ENCODE data around the gene CFAP77.

The CFAP77 gene

GRCh38 chr9:132451276-132451675 lies 41.3 kb downstream of the CFAP77 start:
- no peak for DNase-seq (ENCODE audit: low read depth, low spot score)

GRCh38 chr9:132456241-132456640 lies 46.2 kb downstream of the CFAP77 start:
- no peak for DNase-seq (ENCODE audit: low read depth, low spot score)

- DNase-seq (ENCODE audit: low read depth, low spot score) = no peak
Measured at GRCh38 chr9:132457504-132458236, 47.7 kb downstream of the CFAP77 start.

- DNase-seq (ENCODE audit: low read depth, low spot score) = no peak
Measured at GRCh38 chr9:132458432-132458831, 48.4 kb downstream of the CFAP77 start.

- DNase-seq (ENCODE audit: low read depth, low spot score) = no peak
Measured at GRCh38 chr9:132459661-132460060, 49.6 kb downstream of the CFAP77 start.

- DNase-seq (ENCODE audit: low read depth, low spot score) = no peak
Measured at GRCh38 chr9:132460240-132460639, 50.2 kb downstream of the CFAP77 start.

GRCh38 chr9:132461281-132461896 lies 51.4 kb downstream of the CFAP77 start:
- no peak for DNase-seq (ENCODE audit: low read depth, low spot score)

- DNase-seq (ENCODE audit: low read depth, low spot score) = no peak
Measured at GRCh38 chr9:132461971-132462370, 52.0 kb downstream of the CFAP77 start.

- no peak for DNase-seq (ENCODE audit: low read depth, low spot score)
Measured at GRCh38 chr9:132464547-132464946, 54.5 kb downstream of the CFAP77 start.

- DNase-seq (ENCODE audit: low read depth, low spot score) = no peak
Measured at GRCh38 chr9:132465131-132465635, 55.2 kb downstream of the CFAP77 start.

- no peak for DNase-seq (ENCODE audit: low read depth, low spot score)
Measured at GRCh38 chr9:132472199-132472598, 62.2 kb downstream of the CFAP77 start.

- DNase-seq (ENCODE audit: low read depth, low spot score) = no peak
Measured at GRCh38 chr9:132472599-132472998, 62.6 kb downstream of the CFAP77 start.

- DNase-seq (ENCODE audit: low read depth, low spot score) = no peak
Measured at GRCh38 chr9:132474253-132474652, 64.2 kb downstream of the CFAP77 start.

GRCh38 chr9:132478353-132479050 lies 68.5 kb downstream of the CFAP77 start:
- no peak for DNase-seq (ENCODE audit: low read depth, low spot score)

- DNase-seq (ENCODE audit: low read depth, low spot score) = no peak
Measured at GRCh38 chr9:132479733-132480132, 69.7 kb downstream of the CFAP77 start.

GRCh38 chr9:132481053-132481849 lies 71.2 kb downstream of the CFAP77 start:
- no peak for DNase-seq (ENCODE audit: low read depth, low spot score)

- no peak for DNase-seq (ENCODE audit: low read depth, low spot score)
Measured at GRCh38 chr9:132482196-132482813, 72.3 kb downstream of the CFAP77 start.

GRCh38 chr9:132485393-132485792 lies 75.4 kb downstream of the CFAP77 start:
- no peak for DNase-seq (ENCODE audit: low read depth, low spot score)

GRCh38 chr9:132486706-132487350 lies 76.8 kb downstream of the CFAP77 start:
- no peak for DNase-seq (ENCODE audit: low read depth, low spot score)

- no peak for DNase-seq (ENCODE audit: low read depth, low spot score)
Measured at GRCh38 chr9:132487351-132487791, 77.4 kb downstream of the CFAP77 start.

All from activated naive CD8-positive, alpha-beta T cell treated with anti-CD3 and anti-CD28 coated beads, Interleukin-2, amount 50 U/mL, for 16 hours (primary cell).